SK-MEL-5 (cell line): Measurements from ENCODE around the gene SHOC1. TPM values are rescaled to one million over a fixed set of nuclear protein-coding genes. Genes with fewer than 3 reads are reported as not detected.

Experiments used
- DNase-seq: peaks from one replicate; pipeline ENCODE4 v3.0.0-alpha.2; 2016; ENCODE audit warnings: low read depth, low spot score
- in situ Hi-C: cut with HindIII; loops from 2 replicates; pipeline ENCODE4 v1.10.0; 2016; ENCODE audit warnings: low sequenced_read_pairs, high pct_unique_total_duplicates, low pct_unique_long_range_greater_than_20kb
- polyA plus RNA-seq, 2 experiments: library from polyadenylated mRNA; depleted of rRNA; stranded (reverse); fragments of >200 nt; gene quantifications; 2 replicates each; pipeline ENCODE4 v1.2.3, GENCODE V29; 2015
- total RNA-seq: library from RNA; depleted of rRNA; stranded (reverse); fragments of >200 nt; shearing (Covaris generic); gene quantifications from 2 replicates; pipeline ENCODE4 v1.2.3, GENCODE V29; 2014; rRNA removed

The SHOC1 gene
- total RNA-seq, result 0.16 and 0.37 TPM in 2 replicates
- polyA plus RNA-seq (2015; cell fraction: cytosol; rRNA removed), result 0.08 TPM in 1 of 2 replicates, not detected in the other
- 1.0 and 1.4 TPM in 2 replicates for polyA plus RNA-seq (2015; cell fraction: nucleus; rRNA removed)

DNA sequence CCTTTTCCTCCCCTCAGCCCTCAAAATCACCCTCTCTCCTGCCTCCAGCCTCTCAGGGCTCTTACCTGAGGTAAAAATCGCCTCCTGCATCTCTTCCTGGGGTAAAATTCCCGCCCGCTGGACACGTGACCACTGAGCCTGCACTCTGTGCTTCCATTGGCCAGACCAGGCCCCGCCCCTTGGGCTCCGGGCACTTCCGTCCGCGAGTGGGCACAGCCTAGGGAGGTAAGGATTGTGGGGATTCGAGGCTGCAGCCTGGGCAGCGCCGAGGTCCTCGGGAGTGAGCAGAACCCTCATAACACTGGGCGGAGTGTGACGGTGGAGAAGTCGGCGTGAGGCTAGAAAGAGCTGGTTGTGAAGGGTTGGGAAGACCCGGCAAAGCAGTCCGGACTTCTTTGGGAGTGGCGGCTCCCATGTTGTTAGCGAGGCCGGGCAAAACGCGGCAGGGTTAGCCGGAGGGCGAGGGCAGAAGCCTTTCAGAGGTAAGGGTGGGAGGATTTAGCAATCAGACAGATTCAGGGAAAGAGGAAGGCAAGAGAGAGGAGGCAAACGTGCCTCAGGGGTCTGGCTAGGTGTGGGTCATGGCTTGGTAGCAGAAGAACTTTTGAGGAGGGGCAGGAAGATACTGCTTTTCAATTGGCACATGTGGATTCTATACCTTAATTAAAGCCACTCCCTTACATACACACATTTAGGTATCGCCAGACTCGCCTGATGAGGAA lies at the start of gene SHOC1:
SHOC1 (minus strand) TSS at position 103 of the 722 bp plus-strand sequence. CDS start 3,519 bp downstream, outside the sequence.
- in situ Hi-C loops, result no loop called here
- no peak for DNase-seq

- in situ Hi-C loops, result no loop called here
- DNase-seq, result peak; percentile 51
Observed at GRCh38 chr9:111843971-111844370, 49.2 kb upstream of the SHOC1 start.

DNA sequence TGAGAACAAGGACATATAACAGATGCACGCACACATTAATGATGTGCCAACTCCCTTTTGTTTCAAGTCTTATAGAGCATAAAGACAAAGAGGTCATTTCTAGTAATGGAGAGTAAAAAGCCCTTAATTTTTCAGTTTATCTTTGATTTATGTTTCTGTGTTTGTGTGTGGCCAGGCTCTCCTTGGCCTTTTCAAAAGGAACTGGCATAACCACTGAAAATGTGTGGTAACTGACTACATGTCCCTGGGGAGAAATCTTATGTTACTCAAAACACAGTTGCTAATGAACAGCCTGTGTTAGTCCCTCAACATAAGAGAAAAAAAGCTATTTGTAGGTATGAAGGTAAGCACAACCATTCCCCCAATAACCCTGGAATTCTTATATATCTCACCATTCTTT lies 47.6 kb upstream of the SHOC1 start:
- in situ Hi-C loops, result no loop called here
- peak; percentile 42 for DNase-seq

DNA sequence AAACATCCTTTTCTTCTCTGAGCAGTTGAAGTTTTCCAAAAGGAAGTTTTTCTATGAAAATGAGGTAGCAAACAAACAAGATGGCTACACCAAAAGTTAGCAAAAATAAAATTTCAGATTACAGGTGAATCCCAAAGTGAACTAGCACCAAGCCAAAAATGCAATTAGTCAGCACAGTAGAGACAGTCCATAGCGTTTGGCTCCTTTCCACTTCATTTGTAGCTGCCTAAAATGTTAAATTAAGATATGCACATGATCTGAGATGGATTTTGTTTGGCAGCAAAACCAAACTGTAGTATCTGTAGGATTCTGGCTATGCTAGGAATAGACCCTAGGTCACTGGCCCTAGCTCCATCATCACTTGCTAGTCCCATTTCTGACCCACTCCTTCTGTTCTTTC lies 45.7 kb upstream of the SHOC1 start:
- in situ Hi-C loops, result no loop called here
- no peak for DNase-seq

- in situ Hi-C loops, result no loop called here
Observed at GRCh38 chr9:111839987-111840386, 45.2 kb upstream of the SHOC1 start.

DNA sequence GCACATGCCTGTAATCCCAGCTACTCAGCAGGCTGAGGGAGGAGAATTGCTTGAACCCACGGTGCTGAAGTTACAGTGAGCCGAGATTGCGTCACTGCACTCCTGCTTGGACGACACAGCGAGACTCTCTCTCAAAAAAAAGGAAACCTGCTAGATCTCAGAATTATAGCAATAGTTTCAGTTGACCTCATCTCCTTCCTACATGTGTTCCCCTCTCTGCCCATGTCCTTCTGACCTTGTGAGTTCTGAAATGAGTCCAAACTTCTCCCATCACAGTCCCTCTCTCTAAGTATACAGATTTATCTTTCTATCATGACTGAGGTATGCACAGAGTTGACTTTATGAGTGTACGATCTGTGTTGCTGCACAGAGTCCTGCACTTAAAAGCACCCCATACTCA lies 44.6 kb upstream of the SHOC1 start:
- no peak for DNase-seq
- in situ Hi-C loops, result no loop called here

More at GRCh38 chr9:111839987-111840386, 45.2 kb upstream of the SHOC1 start:
- peak; percentile 27 for DNase-seq

DNA sequence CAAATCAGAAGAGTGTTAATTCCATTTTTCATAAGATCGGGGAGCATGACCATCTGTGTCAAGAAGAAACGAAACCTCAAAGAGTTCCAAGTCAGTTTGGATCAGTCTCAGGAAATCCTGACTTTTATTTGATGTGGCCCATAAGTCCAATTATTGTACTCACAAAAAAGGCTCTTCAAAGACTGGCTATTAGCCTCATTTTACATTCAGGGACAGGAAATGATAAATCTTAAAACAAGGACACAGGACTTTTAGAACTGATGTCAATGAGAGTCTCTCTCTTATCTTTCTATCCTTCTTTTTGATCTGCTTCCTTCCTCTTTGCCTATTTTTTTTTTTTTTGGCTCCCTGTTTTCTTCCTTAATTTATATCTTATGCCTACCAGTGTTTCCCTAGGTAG lies 43.7 kb upstream of the SHOC1 start:
- in situ Hi-C loops, result no loop called here
- DNase-seq, result no peak

DNA sequence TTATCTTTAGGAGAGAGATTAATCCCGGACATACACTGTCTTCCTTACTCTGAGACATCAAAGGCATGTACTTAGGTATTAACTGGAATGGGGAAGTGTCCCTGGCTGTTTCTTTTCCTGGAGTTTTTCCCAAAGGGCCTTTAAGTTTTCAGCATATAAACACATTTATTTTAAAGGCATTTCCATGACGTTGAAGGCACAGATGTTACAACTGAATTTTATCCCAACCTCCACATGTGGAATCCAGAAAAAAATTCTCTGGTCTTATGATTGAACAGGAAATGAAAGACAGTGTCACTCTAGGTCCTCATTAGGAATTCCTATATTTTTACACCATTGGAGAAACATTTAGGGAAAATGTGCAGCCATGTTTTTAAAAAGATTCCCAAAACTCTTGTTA lies 41.6 kb upstream of the SHOC1 start:
- DNase-seq, result no peak
- in situ Hi-C loops, result no loop called here

DNA sequence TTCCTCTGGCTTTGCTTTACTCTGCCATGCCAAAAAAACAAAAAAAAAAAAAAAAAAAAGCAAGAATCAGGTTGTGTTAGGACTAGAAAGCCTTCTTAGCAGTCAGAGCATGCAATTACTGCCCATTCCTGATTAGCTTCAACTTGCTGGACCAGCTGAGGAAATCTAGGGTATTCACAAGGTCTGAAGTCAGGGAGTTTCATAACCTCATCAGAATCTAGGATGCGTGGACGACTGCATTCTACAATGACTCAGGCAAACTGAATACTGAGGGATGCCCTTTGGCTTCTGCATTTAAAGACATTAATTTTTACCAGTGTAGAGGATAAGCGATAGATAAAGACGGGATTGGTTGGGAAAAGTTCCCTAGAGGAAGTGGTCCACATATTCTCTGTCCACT lies 39.2 kb upstream of the SHOC1 start:
- in situ Hi-C loops, result no loop called here
- no peak for DNase-seq

- no peak for DNase-seq
- in situ Hi-C loops, result no loop called here
Observed at GRCh38 chr9:111832449-111832848, 37.7 kb upstream of the SHOC1 start.

DNA sequence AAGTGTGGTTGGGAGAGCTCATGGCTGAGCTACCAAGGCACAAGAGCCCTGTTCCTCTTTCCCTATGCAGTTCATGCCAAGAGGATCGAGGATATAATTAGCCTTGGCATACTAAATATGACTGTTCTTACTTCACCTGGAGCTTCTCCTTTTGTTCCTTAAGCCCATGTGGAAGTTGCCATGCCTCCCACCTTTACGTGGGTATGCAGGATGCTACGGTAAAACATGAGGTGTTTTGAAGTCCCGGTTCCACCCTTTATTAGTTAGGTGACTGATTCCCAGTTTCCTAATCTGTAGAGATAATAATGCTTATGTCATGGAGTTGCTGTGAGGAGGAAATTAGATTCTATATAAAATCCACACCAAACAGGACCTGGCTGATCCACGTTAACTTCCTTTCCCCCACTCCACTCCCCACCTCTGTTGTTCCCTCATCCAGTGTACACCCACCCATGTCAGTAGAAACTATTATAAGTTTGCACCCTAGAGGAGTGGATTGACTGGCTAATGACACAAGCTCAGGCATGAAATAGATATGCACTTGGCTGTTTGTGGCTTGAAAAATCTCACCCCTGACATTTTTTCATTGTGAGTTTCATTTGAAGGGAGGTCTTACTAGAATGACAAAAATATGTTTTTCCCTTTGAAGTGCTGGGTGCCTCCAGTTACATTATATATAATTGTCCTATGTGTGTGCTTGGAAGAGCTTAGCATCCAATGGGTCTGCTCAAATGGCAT lies 36.8 kb upstream of the SHOC1 start:
- DNase-seq, result no peak
- in situ Hi-C loops, result no loop called here

DNA sequence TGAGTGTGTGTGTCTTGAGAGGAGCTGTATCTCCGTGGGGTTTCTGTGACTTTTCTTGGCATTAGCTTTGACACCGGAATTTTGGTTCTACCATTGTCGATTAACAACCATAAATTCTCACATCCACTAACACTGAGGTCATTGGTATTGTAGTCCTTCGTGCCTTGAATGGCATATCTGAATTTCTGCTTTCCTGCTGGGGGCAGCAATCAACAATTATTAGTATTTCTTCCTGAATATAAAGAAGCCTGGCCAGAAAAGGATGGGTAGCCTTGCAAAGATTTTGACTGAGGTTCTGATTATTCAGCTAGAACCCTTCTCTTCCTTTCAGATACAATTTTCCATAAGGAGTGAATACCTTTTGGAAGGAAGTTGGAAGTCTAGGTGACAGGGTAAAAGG lies 33.5 kb upstream of the SHOC1 start:
- in situ Hi-C loops, result no loop called here
- peak; percentile 74 for DNase-seq

GRCh38 chr9:111825468-111826145 lies 30.9 kb upstream of the SHOC1 start:
- peak; percentile 93 for DNase-seq
- in situ Hi-C loops, result no loop called here

- DNase-seq, result no peak
- in situ Hi-C loops, result no loop called here
Observed at GRCh38 chr9:111821006-111821528, 26.3 kb upstream of the SHOC1 start.

DNA sequence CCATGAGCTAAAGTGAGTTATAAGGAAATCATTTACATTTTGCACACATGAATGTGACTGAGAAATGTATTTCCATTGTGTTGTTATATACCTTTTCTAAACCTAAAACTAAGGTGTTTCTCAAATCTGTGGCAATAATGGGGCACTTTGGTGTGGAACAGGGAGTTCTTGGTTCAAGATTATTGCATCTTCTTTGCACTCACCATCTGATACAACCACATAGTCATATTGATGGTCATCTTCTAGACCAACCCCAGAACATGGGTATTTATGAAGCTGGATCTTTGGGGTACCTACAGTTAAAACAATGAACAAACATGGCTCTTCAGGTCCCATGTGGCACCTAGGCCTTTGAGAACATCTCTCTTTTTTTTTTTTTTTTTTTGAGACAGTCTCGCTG lies 24.6 kb upstream of the SHOC1 start:
- DNase-seq, result no peak
- in situ Hi-C loops, result no loop called here

DNA sequence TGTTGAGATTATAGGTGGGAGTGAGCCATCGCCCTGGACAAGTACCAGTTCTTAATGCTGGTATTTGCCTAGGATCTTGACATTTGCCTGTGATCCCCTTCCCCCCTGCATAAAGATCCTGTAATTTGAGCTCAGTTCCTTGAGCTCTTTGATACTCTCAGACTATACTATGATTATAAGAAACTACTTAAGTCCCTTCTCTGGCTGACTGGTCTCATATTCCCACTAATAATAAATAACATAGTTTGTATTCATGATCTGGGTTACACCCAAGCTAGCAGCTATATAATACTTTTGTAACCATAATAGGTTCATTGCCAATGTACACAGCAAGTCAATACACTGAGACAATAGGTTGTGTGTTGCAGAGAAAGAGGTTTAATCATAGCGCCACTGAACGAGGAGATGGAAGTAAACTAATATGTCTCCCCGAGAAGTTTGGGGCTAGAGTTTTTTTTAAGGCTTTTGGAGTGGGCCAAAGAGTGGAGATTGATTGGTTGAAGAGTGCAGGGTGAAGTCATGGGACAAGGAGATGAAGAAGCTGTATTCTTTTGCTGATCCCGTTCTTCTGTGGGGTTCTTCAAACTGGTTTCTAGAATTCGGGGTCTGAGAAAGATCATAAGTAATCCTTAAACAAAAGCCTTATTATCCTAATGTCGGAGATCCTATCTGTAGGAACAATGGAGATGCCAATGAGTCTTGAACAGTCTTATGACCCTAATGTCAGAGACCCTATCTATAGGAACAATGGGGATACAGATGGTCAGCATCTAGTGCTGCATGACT lies 20.7 kb upstream of the SHOC1 start:
- in situ Hi-C loops, result no loop called here
- peak; percentile 91 for DNase-seq

- in situ Hi-C loops, result no loop called here
- peak; percentile 99 for DNase-seq
Observed at GRCh38 chr9:111812337-111812736, 17.6 kb upstream of the SHOC1 start.
